B cell (primary cell): ENCODE results near the gene CCDC144A. TPM values are rescaled to one million over a fixed set of nuclear protein-coding genes. Genes with fewer than 3 reads are reported as not detected.
"Not testable (repeated sequence)": the region's sequence is repeated elsewhere in the genome, so short reads cannot be mapped to it uniquely, and the experiment has no call there.

Source experiments
- ATAC-seq: fragments of 200-7000 bp; cut with Tn5 transposase; one replicate; pipeline ENCODE4 v1.10.0; 2021; ENCODE audit warnings: low read depth, mild to moderate bottlenecking, moderate number of reproducible peaks, moderate library complexity
- CTCF ChIA-PET: fragments of 350-600 bp; sonication (Branson Sonifier 250); formaldehyde crosslinking; loops from one replicate; lab custom pipeline; 2021; ENCODE audit warnings: antibody characterized with exemption, inconsistent platforms; lab: Charles Lee
- POLR2A ChIA-PET: fragments of 350-600 bp; sonication (Branson Sonifier 250); formaldehyde crosslinking; loops from one replicate; lab custom pipeline; 2021; ENCODE audit warnings: antibody characterized with exemption; lab: Charles Lee
- DNase-seq: peaks from one replicate; pipeline ENCODE4 v3.0.0; 2013
- H2AFZ ChIP-seq: 2 replicates; pipeline ENCODE4 v1.6.1; 2012; ENCODE audit warnings: mild to moderate bottlenecking, low read depth, low read length; ENCODE audit not compliant: insufficient read depth, poor library complexity, severe bottlenecking
- H3K27ac ChIP-seq, 2 donors: 1 replicate in 1 of 2; 2 replicates in 1 of 2; pipeline ENCODE4 v1.5.1; 2012 to 2013; ENCODE audit warnings: low read length in 2 of 2, mild to moderate bottlenecking in 2 of 2, moderate library complexity in 1 of 2
- H3K27me3 ChIP-seq, 4 experiments: fragments of 200-600 bp in 1 of 4; sonication (generic) in 1 of 4; replicated peaks in 1 of 4; 1 replicate in 2 of 4; 2 replicates in 2 of 4; pipeline versions ENCODE4 v1.6.1 to v1.7.0; 2013 to 2016; ENCODE audit warnings: low read length in 3 of 4, mild to moderate bottlenecking in 2 of 4, mixed read lengths in 1 of 4, moderate library complexity in 1 of 4; ENCODE audit not compliant: insufficient read depth in 4 of 4, control insufficient read depth in 3 of 4; ENCODE audit errors: control extremely low read depth in 1 of 4
- H3K36me3 ChIP-seq, 2 experiments: replicated peaks in 1 of 2; 1 replicate in 1 of 2; 2 replicates in 1 of 2; pipeline versions ENCODE4 v1.6.1 to v1.7.1; 2013; ENCODE audit warnings: low read length in 1 of 2; ENCODE audit not compliant: insufficient read depth in 2 of 2, control insufficient read depth in 1 of 2; ENCODE audit errors: control extremely low read depth in 1 of 2, extremely low read depth in 1 of 2
- H3K4me1 ChIP-seq, 2 donors: fragments of 200-600 bp in 1 of 2; sonication (generic) in 1 of 2; 1 replicate in 1 of 2; 2 replicates in 1 of 2; pipeline versions ENCODE4 v1.5.1 to v1.6.1; 2013 to 2017; ENCODE audit warnings: low read length in 2 of 2; ENCODE audit not compliant: control insufficient read depth in 2 of 2, insufficient read depth in 2 of 2
- H3K4me2 ChIP-seq: replicated peaks from 2 replicates; pipeline ENCODE3; 2012; ENCODE audit warnings: mild to moderate bottlenecking, low read depth, low read length; ENCODE audit not compliant: poor library complexity, severe bottlenecking
- H3K4me3 ChIP-seq, 5 experiments: fragments of 200-600 bp in 1 of 5; sonication (generic) in 1 of 5; 1 replicate in 3 of 5; 2 replicates in 2 of 5; pipeline versions ENCODE4 v1.5.1 to v1.7.0; 2011 to 2016; ENCODE audit warnings: low read length in 4 of 5, mild to moderate bottlenecking in 4 of 5, low read depth in 2 of 5, control low read depth in 1 of 5, moderate library complexity in 1 of 5; ENCODE audit not compliant: insufficient read depth in 1 of 5; ENCODE audit errors: control extremely low read depth in 1 of 5, extremely low read depth in 1 of 5
- H3K79me2 ChIP-seq: fragments of 200-600 bp; sonication (generic); one replicate; pipeline ENCODE4 v1.6.0; 2016; ENCODE audit warnings: low read length; ENCODE audit not compliant: control insufficient read depth, insufficient read depth
- H3K9ac ChIP-seq: fragments of 200-600 bp; sonication (generic); 2 replicates; pipeline ENCODE4 v1.6.1; 2017; ENCODE audit warnings: mild to moderate bottlenecking, low read length, moderate library complexity
- H3K9me3 ChIP-seq, 3 donors: one replicate each; pipeline versions ENCODE4 v1.6.1 to v1.7.1; 2013; ENCODE audit warnings: low read length in 2 of 3; ENCODE audit not compliant: control insufficient read depth in 2 of 3, insufficient read depth in 1 of 3; ENCODE audit errors: control extremely low read depth in 1 of 3
- H4K20me1 ChIP-seq: 2 replicates; pipeline ENCODE4 v1.6.0; 2012; ENCODE audit warnings: mild to moderate bottlenecking, low read length; ENCODE audit not compliant: insufficient read depth, control insufficient read depth, poor library complexity, severe bottlenecking
- H3K27ac Mint-ChIP-seq: one replicate; pipeline ENCODE4 v1.8.0; 2021; ENCODE audit warnings: mixed read lengths
- H3K27me3 Mint-ChIP-seq: one replicate; pipeline ENCODE4 v1.8.0; 2021; ENCODE audit warnings: mixed read lengths
- H3K4me1 Mint-ChIP-seq: one replicate; pipeline ENCODE4 v1.8.0; 2021; ENCODE audit warnings: mixed read lengths
- H3K4me3 Mint-ChIP-seq: one replicate; pipeline ENCODE4 v1.8.0; 2021; ENCODE audit warnings: mixed read lengths
- H3K9me3 Mint-ChIP-seq: one replicate; pipeline ENCODE4 v1.8.0; 2022; ENCODE audit warnings: mixed read lengths; ENCODE audit not compliant: insufficient read depth
- EZH2 ChIP-seq: IDR thresholded peaks from 2 replicates; pipeline ENCODE4 v1.6.1; 2012; ENCODE audit warnings: borderline replicate concordance, low read depth, mild to moderate bottlenecking, moderate library complexity, low read length; ENCODE audit not compliant: insufficient read depth, poor library complexity, severe bottlenecking
- WGBS: methylation state at CpG from one replicate; pipeline ENCODE4 v1.1.5; 2013; ENCODE audit warnings: missing lambda C conversion rate; ENCODE audit not compliant: insufficient coverage; 5-methylcytosine and 5-hydroxymethylcytosine counted together
- intact Hi-C: fragments of 100-400 bp; cut with micrococcal nuclease; formaldehyde crosslinking; loops from one replicate; pipeline ENCODE4 v1.10.0; 2022
- polyA plus RNA-seq: library from polyadenylated mRNA; depleted of rRNA; stranded (reverse); fragments of >200 nt; gene quantifications from 2 replicates; pipeline ENCODE4 v1.2.3, GENCODE V29; 2012
- total RNA-seq, 2 donors: library from RNA; stranded (reverse); fragments of 120-200 nt in 1 of 2; gene quantifications; 1 replicate in 1 of 2; 2 replicates in 1 of 2; pipeline versions ENCODE4 v1.2.3 to v1.2.4, GENCODE V29; 2013 to 2022
- TF ChIP-seq, protein P1 (sequence below): fragments of 200-600 bp; IDR thresholded peaks from one replicate; pipeline ENCODE4 v1.8.0; 2022; ENCODE audit warnings: antibody characterized with exemption, mild to moderate bottlenecking

The CCDC144A gene
- total and polyA plus RNA-seq, 2 donors (not counting 1 experiment from before 2014, with no cell fraction given): 4.8 TPM; not detected in 1

DNA sequence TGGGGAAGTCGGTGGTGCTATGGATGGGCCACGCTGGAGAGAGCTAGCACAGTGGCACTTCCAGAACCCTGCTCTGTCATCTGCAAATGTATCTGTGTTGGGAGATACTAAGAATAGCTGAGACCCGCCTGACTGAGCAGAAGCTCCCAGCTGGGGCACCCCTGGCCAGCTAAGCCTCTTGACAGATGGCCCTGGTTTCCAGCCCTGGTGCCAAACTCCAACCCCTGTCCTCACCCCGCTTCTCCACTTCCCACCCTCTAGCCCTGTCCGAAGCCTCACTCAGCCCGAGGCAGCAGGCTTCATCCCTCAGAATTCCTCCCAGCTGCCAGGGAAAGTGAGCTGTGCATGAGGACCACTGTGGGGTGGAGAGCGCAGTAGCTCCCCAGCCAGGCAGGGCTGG, 124.4 kb downstream of the CCDC144A start:
- H3K9me3 Mint-ChIP-seq: no peaks in the 10 kb centered on the region

DNA sequence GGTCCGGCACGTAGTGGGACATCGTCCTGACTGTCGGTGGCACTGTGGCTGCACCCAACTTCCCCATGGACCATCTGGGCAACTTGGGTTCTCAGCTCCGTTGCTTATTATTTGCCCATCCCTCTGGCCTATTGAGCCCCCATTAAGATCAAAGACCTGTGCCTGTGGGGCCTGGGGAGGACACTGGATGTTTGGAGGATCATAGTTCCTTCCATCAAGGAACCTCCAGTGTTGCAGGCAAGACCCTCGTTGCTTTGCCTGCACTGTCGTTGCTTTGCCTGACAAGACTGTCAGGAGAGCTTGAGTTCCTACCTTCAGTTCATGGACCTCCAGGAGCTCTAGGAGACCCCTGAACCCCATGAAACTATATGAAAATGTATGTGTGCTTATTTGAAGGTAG, 127.2 kb downstream of the CCDC144A start:
- H3K4me3 ChIP-seq: no peak overlapping the region
- TF ChIP-seq, protein P1, sequence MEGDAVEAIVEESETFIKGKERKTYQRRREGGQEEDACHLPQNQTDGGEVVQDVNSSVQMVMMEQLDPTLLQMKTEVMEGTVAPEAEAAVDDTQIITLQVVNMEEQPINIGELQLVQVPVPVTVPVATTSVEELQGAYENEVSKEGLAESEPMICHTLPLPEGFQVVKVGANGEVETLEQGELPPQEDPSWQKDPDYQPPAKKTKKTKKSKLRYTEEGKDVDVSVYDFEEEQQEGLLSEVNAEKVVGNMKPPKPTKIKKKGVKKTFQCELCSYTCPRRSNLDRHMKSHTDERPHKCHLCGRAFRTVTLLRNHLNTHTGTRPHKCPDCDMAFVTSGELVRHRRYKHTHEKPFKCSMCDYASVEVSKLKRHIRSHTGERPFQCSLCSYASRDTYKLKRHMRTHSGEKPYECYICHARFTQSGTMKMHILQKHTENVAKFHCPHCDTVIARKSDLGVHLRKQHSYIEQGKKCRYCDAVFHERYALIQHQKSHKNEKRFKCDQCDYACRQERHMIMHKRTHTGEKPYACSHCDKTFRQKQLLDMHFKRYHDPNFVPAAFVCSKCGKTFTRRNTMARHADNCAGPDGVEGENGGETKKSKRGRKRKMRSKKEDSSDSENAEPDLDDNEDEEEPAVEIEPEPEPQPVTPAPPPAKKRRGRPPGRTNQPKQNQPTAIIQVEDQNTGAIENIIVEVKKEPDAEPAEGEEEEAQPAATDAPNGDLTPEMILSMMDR: no peak
- no peak for TF ChIP-seq EZH2
- intact Hi-C loops: no loop called here
- no peaks in the 10 kb centered on the region for H3K36me3 ChIP-seq
- DNase-seq (peak; percentile 5), ATAC-seq (no peak)
- no peak overlapping the region for H3K27ac Mint-ChIP-seq
- no peak overlapping the region for H3K4me3 Mint-ChIP-seq
- H3K27me3 ChIP-seq: peaks cover 0 to 3% (median 1%) of the 10 kb centered on the region in 4 experiments
- no peaks in the 10 kb centered on the region for H3K9me3 Mint-ChIP-seq
- H3K9ac ChIP-seq: no peak overlapping the region
- CTCF ChIA-PET: no interaction called here
- no peak overlapping the region for H3K27ac ChIP-seq
- H2AFZ ChIP-seq: no peak overlapping the region
- no peaks in the 10 kb centered on the region for H3K79me2 ChIP-seq
- POLR2A ChIA-PET: interaction anchor here (0.6 kb wide), 1 partner anchor 405 kb away, joined by 4 read pairs; no protein-coding TSS in a partner anchor
- H4K20me1 ChIP-seq: no peaks in the 10 kb centered on the region
- H3K9me3 ChIP-seq: no peaks in the 10 kb centered on the region
- peaks cover 55% of the 10 kb centered on the region for H3K27me3 Mint-ChIP-seq
- H3K4me2 ChIP-seq: no peak overlapping the region
- WGBS: 90% methylated on average over 5 of the region's 7 CpGs
- H3K4me1 ChIP-seq: no peaks in the 10 kb centered on the region
- no peaks in the 10 kb centered on the region for H3K4me1 Mint-ChIP-seq

More for the DNA sequence above, 124.4 kb downstream of the CCDC144A start:
- H3K9ac ChIP-seq: no peak overlapping the region
- Mint-ChIP-seq H3K4me3 (no peak overlapping the region), H3K27me3 (peaks cover 45% of the 10 kb centered on the region), H3K27ac (no peak overlapping the region), H3K4me1 (no peaks in the 10 kb centered on the region)
- H3K27ac ChIP-seq: no peak overlapping the region
- TF ChIP-seq, protein P1: no peak
- no peak for TF ChIP-seq EZH2
- intact Hi-C loops: no loop called here
- no peak overlapping the region for H3K4me3 ChIP-seq
- 85% methylated on average over 5 of the region's 7 CpGs for WGBS
- H3K27me3 ChIP-seq: peaks cover 0 to 2% (median 0%) of the 10 kb centered on the region in 4 experiments
- no peaks in the 10 kb centered on the region for H4K20me1 ChIP-seq
- no peaks in the 10 kb centered on the region for H3K79me2 ChIP-seq
- peak; percentile 4 for DNase-seq
- ChIA-PET CTCF (no interaction called here), POLR2A (no interaction called here)
- H3K4me1 ChIP-seq: no peaks in the 10 kb centered on the region
- H3K4me2 ChIP-seq: no peak overlapping the region
- H3K9me3 ChIP-seq: no peaks in the 10 kb centered on the region
- no peak for ATAC-seq
- no peak overlapping the region for H2AFZ ChIP-seq
- H3K36me3 ChIP-seq: no peaks in the 10 kb centered on the region

DNA sequence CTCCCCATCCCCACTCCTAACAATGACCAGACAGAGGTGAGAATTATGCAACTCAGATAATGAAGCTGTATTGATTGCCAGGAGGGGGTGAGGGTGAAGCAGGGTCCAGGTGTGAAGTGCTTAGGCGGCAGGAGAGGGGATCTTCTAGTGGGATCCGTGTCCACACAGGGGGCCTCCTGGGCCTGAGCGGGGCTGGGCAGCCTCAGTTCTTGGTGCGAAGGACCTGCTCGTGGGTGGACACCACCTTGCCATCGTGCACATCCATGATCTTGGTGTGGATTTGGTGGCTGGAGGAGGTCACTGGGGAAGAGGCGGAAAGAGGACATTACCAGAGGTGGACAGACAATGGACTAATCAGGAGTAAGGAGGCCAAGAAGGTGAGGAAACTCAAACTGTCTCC, 127.9 kb downstream of the CCDC144A start:
- H3K79me2 ChIP-seq, H2AFZ ChIP-seq, H3K4me1 ChIP-seq, H3K4me1 Mint-ChIP-seq, H3K27me3 ChIP-seq, H3K4me3 Mint-ChIP-seq, H3K27ac ChIP-seq, H3K9me3 ChIP-seq, CTCF ChIA-PET, H3K36me3 ChIP-seq, ATAC-seq, H3K4me3 ChIP-seq, H3K9ac ChIP-seq, intact Hi-C loops, H4K20me1 ChIP-seq, H3K27ac Mint-ChIP-seq, H3K9me3 Mint-ChIP-seq, H3K4me2 ChIP-seq: not testable (repeated sequence)
- H3K27me3 Mint-ChIP-seq: peaks cover 53% of the 10 kb centered on the region
- POLR2A ChIA-PET: interaction anchor here (0.6 kb wide), 1 partner anchor 405 kb away, joined by 4 read pairs; no protein-coding TSS in a partner anchor
- WGBS: 88% methylated on average over 6 of the region's 7 CpGs
- peak; percentile 6 for DNase-seq
